ENCODE data around the gene SLC9C1.

Gene SLC9C1

GRCh38 chr3:112253301-112253971 is 40.6 kb downstream of the SLC9C1 start:
- TF ChIP-seq, protein P1, sequence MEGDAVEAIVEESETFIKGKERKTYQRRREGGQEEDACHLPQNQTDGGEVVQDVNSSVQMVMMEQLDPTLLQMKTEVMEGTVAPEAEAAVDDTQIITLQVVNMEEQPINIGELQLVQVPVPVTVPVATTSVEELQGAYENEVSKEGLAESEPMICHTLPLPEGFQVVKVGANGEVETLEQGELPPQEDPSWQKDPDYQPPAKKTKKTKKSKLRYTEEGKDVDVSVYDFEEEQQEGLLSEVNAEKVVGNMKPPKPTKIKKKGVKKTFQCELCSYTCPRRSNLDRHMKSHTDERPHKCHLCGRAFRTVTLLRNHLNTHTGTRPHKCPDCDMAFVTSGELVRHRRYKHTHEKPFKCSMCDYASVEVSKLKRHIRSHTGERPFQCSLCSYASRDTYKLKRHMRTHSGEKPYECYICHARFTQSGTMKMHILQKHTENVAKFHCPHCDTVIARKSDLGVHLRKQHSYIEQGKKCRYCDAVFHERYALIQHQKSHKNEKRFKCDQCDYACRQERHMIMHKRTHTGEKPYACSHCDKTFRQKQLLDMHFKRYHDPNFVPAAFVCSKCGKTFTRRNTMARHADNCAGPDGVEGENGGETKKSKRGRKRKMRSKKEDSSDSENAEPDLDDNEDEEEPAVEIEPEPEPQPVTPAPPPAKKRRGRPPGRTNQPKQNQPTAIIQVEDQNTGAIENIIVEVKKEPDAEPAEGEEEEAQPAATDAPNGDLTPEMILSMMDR (IDR thresholded peaks at IDR 0.05; ENCODE audit: extremely low read depth, insufficient read depth, missing control alignments): no peak
- in situ Hi-C loops (cut with MboI; ENCODE audit: low pct_unique_long_range_greater_than_20kb, low sequenced_read_pairs, unreplicated experiment): no loop called here
- DNase-seq (ENCODE audit: low spot score): no peak

GRCh38 chr3:112247900-112248299 is 46.1 kb downstream of the SLC9C1 start:
- TF ChIP-seq, protein P1 (IDR thresholded peaks at IDR 0.05; ENCODE audit: extremely low read depth, insufficient read depth, missing control alignments): no peak
- in situ Hi-C loops (cut with MboI; ENCODE audit: low pct_unique_long_range_greater_than_20kb, low sequenced_read_pairs, unreplicated experiment): no loop called here
- DNase-seq (ENCODE audit: low spot score): peak; percentile 29

DNA sequence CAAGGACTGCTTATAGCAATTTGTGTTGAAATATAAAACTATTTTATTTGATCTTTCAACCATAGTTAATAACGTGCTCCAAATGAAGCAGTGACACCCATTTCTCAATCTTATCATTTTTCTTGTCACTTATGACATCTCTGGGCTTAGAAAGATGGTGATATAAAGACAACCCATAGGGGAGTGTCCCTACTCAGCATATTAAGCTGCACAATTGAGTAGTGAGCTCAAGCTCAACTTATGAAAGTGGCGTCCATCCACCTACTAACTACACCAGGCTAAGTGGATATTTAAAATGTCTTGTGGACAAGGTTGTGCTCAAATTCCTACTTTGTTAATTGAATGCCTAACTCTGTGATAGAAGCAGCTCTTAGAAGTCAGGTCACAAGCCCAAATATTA is 46.7 kb downstream of the SLC9C1 start:
- in situ Hi-C loops (cut with MboI; ENCODE audit: low pct_unique_long_range_greater_than_20kb, low sequenced_read_pairs, unreplicated experiment): no loop called here
- no peak for DNase-seq (ENCODE audit: low spot score)
- TF ChIP-seq, protein P1 (IDR thresholded peaks at IDR 0.05; ENCODE audit: extremely low read depth, insufficient read depth, missing control alignments): no peak

- TF ChIP-seq, protein P1 (IDR thresholded peaks at IDR 0.05; ENCODE audit: extremely low read depth, insufficient read depth, missing control alignments): no peak
- in situ Hi-C loops (cut with MboI; ENCODE audit: low pct_unique_long_range_greater_than_20kb, low sequenced_read_pairs, unreplicated experiment): no loop called here
- no peak for DNase-seq (ENCODE audit: low spot score)
Measured at GRCh38 chr3:112233083-112233482, 60.9 kb downstream of the SLC9C1 start.

GRCh38 chr3:112231727-112232126 is 62.3 kb downstream of the SLC9C1 start:
- TF ChIP-seq, protein P1 (IDR thresholded peaks at IDR 0.05; ENCODE audit: extremely low read depth, insufficient read depth, missing control alignments): no peak
- in situ Hi-C loops (cut with MboI; ENCODE audit: low pct_unique_long_range_greater_than_20kb, low sequenced_read_pairs, unreplicated experiment): no loop called here
- no peak for DNase-seq (ENCODE audit: low spot score)

DNA sequence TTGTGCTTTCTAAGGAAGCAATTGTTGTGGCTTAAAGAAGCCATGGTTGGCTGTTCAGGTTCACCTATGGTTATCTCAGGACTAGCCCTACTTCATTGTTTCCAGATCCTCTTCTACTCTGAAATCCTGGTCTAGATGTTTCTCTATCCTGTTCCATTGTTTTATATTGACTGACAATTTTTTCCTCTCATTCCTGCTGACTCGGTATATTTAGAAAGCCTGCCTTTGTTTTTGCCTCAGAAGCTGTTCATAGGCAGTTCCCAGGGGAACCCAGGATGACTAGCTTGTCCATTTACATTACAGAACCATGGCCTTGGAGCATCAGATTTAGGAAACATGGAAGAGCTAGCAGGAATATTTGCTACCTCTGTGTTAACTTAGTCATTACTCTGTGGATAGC is 64.0 kb downstream of the SLC9C1 start:
- TF ChIP-seq, protein P1 (IDR thresholded peaks at IDR 0.05; ENCODE audit: extremely low read depth, insufficient read depth, missing control alignments): no peak
- DNase-seq (ENCODE audit: low spot score): no peak
- in situ Hi-C loops (cut with MboI; ENCODE audit: low pct_unique_long_range_greater_than_20kb, low sequenced_read_pairs, unreplicated experiment): no loop called here

Measured in GM13977 (cell line).